GM23248 (cell line): ENCODE measurements around the gene OR4M1. TPM values are rescaled to one million over a fixed set of nuclear protein-coding genes. Genes with fewer than 3 reads are reported as not detected.

Experiments
- DNase-seq: peaks from one replicate; pipeline ENCODE4 v3.0.0-alpha.2; 2015
- H2AFZ ChIP-seq: fragments of 200-600 bp; sonication (generic); 2 replicates; pipeline ENCODE4 v1.6.1; 2016; ENCODE audit warnings: antibody characterized with exemption
- H3F3A ChIP-seq: fragments of 200-600 bp; sonication (generic); 2 replicates; pipeline ENCODE4 v1.6.1; 2016; ENCODE audit warnings: mild to moderate bottlenecking, antibody characterized with exemption, mixed run types; ENCODE audit not compliant: insufficient read depth
- H3K27ac ChIP-seq: fragments of 200-600 bp; sonication (generic); 2 replicates; pipeline ENCODE4 v1.5.1; 2016; ENCODE audit warnings: mild to moderate bottlenecking
- H3K27me3 ChIP-seq: fragments of 200-600 bp; sonication (generic); replicated peaks from 2 replicates; pipeline ENCODE4 v1.6.1; 2016; ENCODE audit warnings: mild to moderate bottlenecking; ENCODE audit not compliant: insufficient read depth
- H3K36me3 ChIP-seq: fragments of 200-600 bp; sonication (generic); 2 replicates; pipeline ENCODE4 v1.6.1; 2016; ENCODE audit warnings: low read depth, mild to moderate bottlenecking
- H3K4me1 ChIP-seq: fragments of 200-600 bp; sonication (generic); 2 replicates; pipeline ENCODE4 v1.6.1; 2016; ENCODE audit warnings: mild to moderate bottlenecking; ENCODE audit not compliant: insufficient read depth
- H3K4me2 ChIP-seq: fragments of 200-600 bp; sonication (generic); one replicate; pipeline ENCODE4 v1.6.1; 2016; ENCODE audit warnings: mild to moderate bottlenecking; ENCODE audit not compliant: unreplicated experiment
- H3K4me3 ChIP-seq: fragments of 200-600 bp; sonication (generic); 2 replicates; pipeline ENCODE4 v1.5.1; 2016; ENCODE audit warnings: mild to moderate bottlenecking
- H3K79me2 ChIP-seq: fragments of 200-600 bp; sonication (generic); 2 replicates; pipeline ENCODE4 v1.6.1; 2016; ENCODE audit warnings: mild to moderate bottlenecking; ENCODE audit not compliant: insufficient read depth
- H3K9ac ChIP-seq: fragments of 200-600 bp; sonication (generic); 2 replicates; pipeline ENCODE4 v1.6.1; 2016; ENCODE audit warnings: mild to moderate bottlenecking
- H3K9me2 ChIP-seq: fragments of 200-600 bp; sonication (generic); 2 replicates; pipeline ENCODE4 v1.6.1; 2016; ENCODE audit warnings: mixed run types, mild to moderate bottlenecking, moderate library complexity; ENCODE audit not compliant: insufficient read depth
- H3K9me3 ChIP-seq: fragments of 200-600 bp; sonication (generic); one replicate; pipeline ENCODE4 v1.6.1; 2017; ENCODE audit warnings: low read depth
- H4K20me1 ChIP-seq: fragments of 200-600 bp; sonication (generic); 2 replicates; pipeline ENCODE4 v1.6.0; 2016; ENCODE audit not compliant: insufficient read depth
- EZH2 ChIP-seq: fragments of 200-600 bp; sonication (generic); IDR thresholded peaks from 2 replicates; pipeline ENCODE4 v1.6.1; 2018; ENCODE audit warnings: antibody characterized with exemption, mild to moderate bottlenecking; ENCODE audit not compliant: insufficient read depth, poor library complexity, severe bottlenecking
- EZH2phosphoT487 ChIP-seq: fragments of 200-600 bp; sonication (generic); IDR thresholded peaks from 2 replicates; pipeline ENCODE4 v1.6.1; 2018; ENCODE audit warnings: antibody characterized with exemption, moderate library complexity, mild to moderate bottlenecking, low read depth; ENCODE audit not compliant: insufficient read depth
- WGBS, 2 experiments: methylation state at CpG; one replicate each; pipeline ENCODE4 v1.1.6; 2015 to 2017; ENCODE audit warnings: low lambda C conversion rate in 2 of 2, low coverage in 1 of 2; ENCODE audit errors: missing lambda C conversion rate in 2 of 2; 5-methylcytosine and 5-hydroxymethylcytosine counted together
- in situ Hi-C: fragments of 300-500 bp; cut with MboI; formaldehyde crosslinking; loops from 2 replicates; pipeline ENCODE4 v1.15.0; 2020
- polyA plus RNA-seq: library from polyadenylated mRNA; unstranded; fragments of >200 nt; fragmentation: Nextera tagmentation; extraction: Ambion mirVana; gene quantifications from 2 replicates; pipeline ENCODE4 v1.2.1, GENCODE V29; 2016
- total RNA-seq: library from RNA; depleted of rRNA; stranded (reverse); fragments of >200 nt; shearing (Covaris generic); gene quantifications from 2 replicates; pipeline ENCODE4 v1.2.3, GENCODE V29; 2014; rRNA removed

Gene OR4M1
- total and polyA plus RNA-seq, 2 experiments from 2014 or later = not detected

GRCh38 chr14:19828314-19828713 lies 55.0 kb downstream of the OR4M1 start:
- in situ Hi-C loops = no loop called here
- TF ChIP-seq EZH2 = no peak
- TF ChIP-seq EZH2phosphoT487 = no peak
- Histone ChIP-seq H3K27ac (no peak overlapping the region), H3K9ac (no peak overlapping the region), H3K9me2 (no peaks in the 10 kb centered on the region), H3K4me3 (no peak overlapping the region), H3K9me3 (no peaks in the 10 kb centered on the region), H4K20me1 (no peaks in the 10 kb centered on the region), H3K4me2 (no peak overlapping the region), H3F3A (no peaks in the 10 kb centered on the region), H3K27me3 (no peaks in the 10 kb centered on the region), H2AFZ (no peak overlapping the region), H3K79me2 (no peaks in the 10 kb centered on the region), H3K36me3 (no peaks in the 10 kb centered on the region), H3K4me1 (no peaks in the 10 kb centered on the region)
- WGBS, 2 experiments = 17 to 23% methylated on average over 2 of the region's 2 CpGs
- no peak for DNase-seq

Other genes with a start within 250 kb of the OR4M1 start
- not detected in 2 replicates for gene OR11H2, start 59.6 kb upstream of the OR4M1 start, total RNA-seq
- gene OR11H2, start 59.6 kb upstream of the OR4M1 start, polyA plus RNA-seq = not detected in 2 replicates
- gene OR4Q3, start 29.9 kb upstream of the OR4M1 start, total RNA-seq = not detected in 2 replicates
- gene OR4Q3, start 29.9 kb upstream of the OR4M1 start, polyA plus RNA-seq = not detected in 2 replicates
- gene OR4N2, start 30.3 kb downstream of the OR4M1 start, total RNA-seq = not detected in 2 replicates
- gene OR4N2, start 30.3 kb downstream of the OR4M1 start, polyA plus RNA-seq = not detected in 2 replicates
- not detected in 2 replicates for gene OR4K2, start 101.6 kb downstream of the OR4M1 start, total RNA-seq
- not detected in 2 replicates for gene OR4K2, start 101.6 kb downstream of the OR4M1 start, polyA plus RNA-seq
- gene OR4K5, start 147.1 kb downstream of the OR4M1 start, total RNA-seq = not detected in 2 replicates
- not detected in 2 replicates for gene OR4K5, start 147.1 kb downstream of the OR4M1 start, polyA plus RNA-seq
- gene OR4K1, start 157.4 kb downstream of the OR4M1 start, total RNA-seq = not detected in 2 replicates
- gene OR4K1, start 157.4 kb downstream of the OR4M1 start, polyA plus RNA-seq = not detected in 2 replicates
- not detected in 2 replicates for gene OR4K15, start 202.1 kb downstream of the OR4M1 start, total RNA-seq
- not detected in 2 replicates for gene OR4K15, start 202.1 kb downstream of the OR4M1 start, polyA plus RNA-seq
- gene OR4Q2, start 228.7 kb downstream of the OR4M1 start, total RNA-seq = not detected in 2 replicates
- gene OR4Q2, start 228.7 kb downstream of the OR4M1 start, polyA plus RNA-seq = not detected in 2 replicates
- not detected in 2 replicates for gene OR4K14, start 245.8 kb downstream of the OR4M1 start, total RNA-seq
- gene OR4K14, start 245.8 kb downstream of the OR4M1 start, polyA plus RNA-seq = not detected in 2 replicates